GM12864 (cell line): ENCODE measurements around the gene PIEZO2.

Experiments
- DNase-seq: peaks from one replicate; pipeline ENCODE4 v3.0.0-alpha.2; 2011; ENCODE audit warnings: low read depth
- H3K4me3 ChIP-seq: 2 replicates; pipeline ENCODE4 v1.5.1; 2011; ENCODE audit warnings: mild to moderate bottlenecking, low read depth, low read length, control low read depth
- CTCF ChIP-seq: IDR thresholded peaks from 2 replicates; pipeline ENCODE4 v1.5.1; 2011; ENCODE audit warnings: low read depth, mild to moderate bottlenecking, moderate library complexity, low read length, control low read depth, inconsistent platforms; ENCODE audit errors: missing control alignments

The PIEZO2 gene

GRCh38 chr18:11162462-11162861, 13.1 kb upstream of the PIEZO2 start:
- DNase-seq: no peak
- no peak overlapping the region for H3K4me3 ChIP-seq
- TF ChIP-seq CTCF: no peak

GRCh38 chr18:11160313-11160712, 10.9 kb upstream of the PIEZO2 start:
- no peak for DNase-seq
- no peak overlapping the region for H3K4me3 ChIP-seq
- TF ChIP-seq CTCF: no peak

- no peak overlapping the region for H3K4me3 ChIP-seq
- DNase-seq: no peak
- no peak for TF ChIP-seq CTCF
Measured at GRCh38 chr18:11159844-11160243, 10.5 kb upstream of the PIEZO2 start.

GRCh38 chr18:11156978-11157377, 7.6 kb upstream of the PIEZO2 start:
- no peak for DNase-seq
- no peak overlapping the region for H3K4me3 ChIP-seq
- TF ChIP-seq CTCF: no peak

- H3K4me3 ChIP-seq: no peak overlapping the region
- DNase-seq: no peak
- no peak for TF ChIP-seq CTCF
Measured at GRCh38 chr18:11155034-11155759, 5.8 kb upstream of the PIEZO2 start.

GRCh38 chr18:11154368-11154989, 5.1 kb upstream of the PIEZO2 start:
- peak; percentile 43 for TF ChIP-seq CTCF
- no peak for DNase-seq
- no peak overlapping the region for H3K4me3 ChIP-seq

GRCh38 chr18:11153097-11153496, 3.7 kb upstream of the PIEZO2 start:
- no peak for TF ChIP-seq CTCF
- H3K4me3 ChIP-seq: no peak overlapping the region
- DNase-seq: no peak
